Stimulated activated CD4-positive, alpha-beta T cell treated with anti-CD3 and anti-CD28 coated beads, Interleukin-2, amount 100 ng/mL, for 48 hours (primary cell): ENCODE results near the gene TRIM7.

ENCODE experiments used
- DNase-seq, 2 donors: peaks; one replicate each; pipeline ENCODE4 v3.0.0-alpha.2; 2020

TRIM7 gene

DNA sequence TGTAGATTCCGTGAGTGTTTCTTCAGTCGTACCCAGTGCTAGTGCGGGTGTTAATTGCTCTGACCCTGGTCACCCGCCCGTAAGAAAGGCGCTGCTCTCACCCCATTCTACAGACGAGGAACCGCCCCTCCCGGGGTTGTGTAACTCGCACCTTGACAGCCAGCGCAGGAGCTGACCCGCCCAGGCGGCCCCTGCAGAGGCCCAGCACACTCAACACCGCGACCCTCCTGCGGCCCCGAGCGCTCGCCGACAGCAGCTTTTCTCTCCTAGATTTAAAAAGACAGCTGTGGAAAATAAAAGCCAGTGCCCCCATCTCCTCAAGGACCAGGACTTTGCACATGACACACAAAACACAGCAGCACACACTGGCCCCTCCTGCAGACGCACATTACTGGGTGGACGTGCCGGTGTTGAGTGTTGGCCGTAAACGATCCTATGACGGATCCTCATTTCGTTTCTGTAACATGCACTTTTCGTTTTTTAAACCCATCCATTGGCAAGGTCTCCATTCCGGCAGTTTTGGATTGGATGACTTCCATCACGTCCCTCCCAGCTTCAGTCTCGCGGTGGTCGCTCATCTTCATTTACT, 34.7 kb downstream of the TRIM7 start:
- no peak for DNase-seq

DNA sequence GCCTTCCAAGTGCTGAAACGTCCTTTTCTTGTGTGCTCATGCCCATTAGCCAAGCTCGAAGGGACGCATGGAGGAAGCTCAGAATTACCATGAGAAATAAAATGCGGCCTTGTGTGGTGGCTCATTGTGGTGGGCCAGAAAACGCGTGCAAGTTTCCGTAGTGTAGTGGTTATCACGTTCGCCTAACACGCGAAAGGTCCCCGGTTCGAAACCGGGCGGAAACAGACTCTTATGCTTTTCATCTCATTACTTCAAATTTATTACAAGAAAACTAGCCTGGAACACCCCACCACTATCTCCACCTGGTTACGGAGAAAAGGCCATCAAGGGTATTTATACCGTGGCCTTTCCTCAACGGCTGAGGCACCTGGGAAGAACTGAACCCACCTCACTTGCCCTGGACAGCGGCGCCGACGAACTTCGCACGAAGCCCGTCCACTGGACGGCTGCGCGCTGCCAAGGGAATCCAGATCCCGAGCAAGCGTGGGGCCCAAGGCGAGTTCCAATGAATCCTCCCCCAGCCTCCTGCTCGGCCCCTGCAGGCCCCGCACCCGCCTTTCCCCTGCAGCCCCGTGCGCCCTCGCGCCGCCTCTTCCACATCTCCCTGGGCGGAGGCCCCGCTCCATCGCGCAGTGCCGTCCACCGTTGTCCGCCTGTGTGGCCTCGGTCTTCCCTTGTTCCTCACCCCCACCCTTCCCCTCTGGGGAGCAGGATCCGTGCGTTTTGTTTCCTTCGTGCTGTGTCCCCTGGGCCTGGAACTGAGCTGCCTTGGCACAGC, 35.3 kb downstream of the TRIM7 start:
- peak; percentile 88 for DNase-seq

DNA sequence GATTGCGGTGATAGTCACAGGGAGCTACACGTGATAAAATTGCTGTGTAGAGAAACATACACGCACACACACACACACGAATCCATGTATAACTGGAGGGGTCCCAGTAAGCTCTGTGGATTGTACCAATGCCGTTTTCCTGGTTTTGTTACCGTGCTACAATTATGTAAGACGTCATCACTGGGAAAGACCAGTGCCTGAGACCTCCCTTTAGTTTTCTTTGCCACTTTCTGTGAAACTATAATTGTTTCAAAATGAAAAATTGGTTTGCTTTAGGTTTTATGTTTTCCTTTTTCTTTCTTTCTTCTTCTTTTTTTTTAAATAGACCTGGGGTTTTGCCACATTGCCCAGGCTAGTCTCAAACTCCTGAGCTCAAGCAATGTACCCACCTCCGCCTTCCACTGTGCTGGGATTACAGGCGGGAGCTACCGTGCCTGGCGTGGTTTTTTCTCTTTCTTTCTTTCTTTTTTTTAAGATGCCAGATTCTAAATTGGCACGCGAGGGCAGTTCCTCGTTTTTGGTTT, 36.3 kb downstream of the TRIM7 start:
- no peak for DNase-seq

DNA sequence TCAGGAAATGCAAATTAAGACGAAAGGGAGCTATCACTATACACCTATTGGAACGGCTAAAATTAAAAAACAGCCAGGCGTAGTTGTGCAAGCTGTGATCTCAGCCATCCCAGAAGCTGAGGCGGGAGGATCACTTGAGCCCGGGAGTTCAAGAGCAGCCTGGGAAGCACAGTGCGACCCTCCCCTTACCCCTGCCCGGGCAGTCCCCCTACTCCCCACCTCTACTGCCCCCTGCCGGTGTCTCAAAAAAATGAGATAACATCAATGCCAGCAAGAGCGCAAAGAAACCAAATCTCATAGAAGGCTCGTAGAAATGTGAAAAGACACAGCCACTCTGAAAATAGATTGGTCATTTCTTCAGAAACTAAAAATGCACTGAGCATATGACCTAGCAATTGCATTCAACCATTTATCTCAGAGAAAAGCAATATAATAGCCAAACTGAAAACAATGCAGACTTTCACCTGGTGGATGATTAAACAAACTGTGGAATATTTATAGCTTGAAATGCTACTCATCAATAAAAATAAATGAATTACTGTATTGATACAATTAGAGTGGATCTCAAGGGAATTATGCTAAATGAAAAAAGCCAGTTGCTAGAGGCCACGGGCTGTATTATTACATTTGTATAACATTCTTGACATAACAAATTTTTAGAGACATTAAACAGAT, 37.0 kb downstream of the TRIM7 start:
- DNase-seq = peak in 1 of 2 donors; percentile 39

- DNase-seq = no peak
These were observed 37.9 kb downstream of the TRIM7 start for GRCh38 chr5:181166812-181167733.

DNA sequence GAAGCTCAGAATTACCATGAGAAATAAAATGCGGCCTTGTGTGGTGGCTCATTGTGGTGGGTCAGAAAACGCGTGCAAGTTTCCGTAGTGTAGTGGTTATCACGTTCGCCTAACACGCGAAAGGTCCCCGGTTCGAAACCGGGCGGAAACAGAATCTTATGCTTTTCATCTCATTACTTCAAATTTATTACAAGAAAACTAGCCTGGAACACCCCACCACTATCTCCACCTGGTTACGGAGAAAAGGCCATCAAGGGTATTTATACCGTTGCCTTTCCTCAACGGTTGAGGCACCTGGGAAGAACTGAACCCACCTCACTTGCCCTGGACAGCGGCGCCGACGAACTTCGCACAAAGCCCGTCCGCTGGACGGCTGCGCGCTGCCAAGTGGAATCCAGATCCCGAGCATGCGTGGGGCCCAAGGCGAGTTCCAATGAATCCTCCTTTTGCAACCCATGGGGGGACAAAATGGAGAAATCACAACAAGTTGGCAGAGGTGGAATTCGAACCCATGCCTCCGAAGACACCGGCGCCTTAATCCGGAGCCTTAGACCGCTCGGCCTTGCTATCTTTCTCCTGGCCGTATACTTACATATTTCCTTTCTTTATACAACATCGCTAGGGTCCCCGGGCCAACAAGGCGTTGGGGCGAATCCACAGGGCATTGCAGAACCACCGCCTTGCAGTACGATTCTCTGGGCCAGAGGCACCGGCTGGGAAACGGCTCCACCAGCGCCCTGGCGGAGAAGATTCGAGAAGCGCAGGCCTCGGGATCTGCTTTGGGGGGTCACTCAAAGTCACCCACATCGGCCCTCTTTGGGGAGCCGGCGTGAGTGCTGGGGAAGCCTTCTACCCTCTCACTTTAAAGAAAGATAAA, 40.7 kb downstream of the TRIM7 start:
- DNase-seq = no peak

DNA sequence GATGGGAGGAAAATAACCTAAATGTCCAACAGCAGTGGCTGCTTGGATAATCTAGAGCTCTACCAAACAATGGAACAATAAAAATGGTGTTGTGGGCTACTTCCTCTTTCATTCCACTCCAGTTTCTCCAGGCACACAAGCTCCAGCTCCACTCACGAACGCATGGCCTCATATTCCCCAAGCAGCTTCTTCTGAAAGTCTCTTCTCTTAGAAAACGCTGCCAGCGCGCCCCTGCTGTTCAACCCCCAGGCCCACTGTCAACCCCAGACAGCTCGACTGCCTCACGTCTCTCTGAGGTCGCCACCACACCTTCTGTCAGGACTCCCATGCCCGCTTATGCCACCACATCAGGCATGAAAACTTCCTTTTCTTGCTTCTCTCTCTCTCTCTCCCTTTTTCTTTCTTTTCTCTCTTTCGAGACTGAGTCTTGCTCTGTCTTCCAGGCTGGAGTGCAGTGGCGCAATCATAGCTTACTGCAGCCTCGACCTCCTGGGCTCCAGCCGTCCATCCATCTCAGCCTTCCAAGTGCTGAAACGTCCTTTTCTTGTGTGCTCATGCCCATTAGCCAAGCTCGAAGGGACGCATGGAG, 41.4 kb downstream of the TRIM7 start:
- no peak for DNase-seq

DNA sequence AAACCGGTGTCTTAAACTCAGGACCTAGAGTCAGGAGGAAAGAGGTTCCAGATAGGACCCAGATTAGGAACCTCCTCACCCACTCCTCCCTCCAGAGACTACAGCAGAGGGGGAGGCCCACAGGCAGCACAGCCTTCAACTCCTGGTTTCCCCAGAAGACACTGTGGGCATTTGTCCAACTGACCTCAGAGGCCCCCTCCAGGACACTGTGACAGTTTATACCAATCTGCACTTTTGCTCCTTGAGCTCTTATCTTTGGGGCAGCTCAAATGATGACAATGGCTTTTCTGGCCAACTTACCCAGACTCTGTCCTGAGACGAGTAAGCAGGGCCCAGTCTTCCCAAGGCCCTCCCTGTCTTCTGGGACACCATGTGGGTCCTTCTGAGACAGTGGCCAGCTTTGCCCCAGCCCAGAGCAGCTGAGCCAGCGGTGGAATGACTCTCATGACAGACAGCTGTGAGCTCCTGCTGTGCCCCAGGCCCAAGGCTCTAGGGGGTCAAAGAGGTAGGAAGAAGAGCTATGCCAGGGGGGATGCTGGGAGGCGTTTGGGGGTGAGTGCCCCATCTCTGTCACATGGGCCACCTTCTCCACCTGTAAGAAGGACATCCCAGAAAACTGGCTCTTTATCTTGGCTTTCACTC, 43.3 kb downstream of the TRIM7 start:
- DNase-seq = no peak

- DNase-seq = peak in 1 of 2 donors; percentile 58
These were observed 44.1 kb downstream of the TRIM7 start for GRCh38 chr5:181160755-181161533.

- DNase-seq = peak; percentile 64 to 72
These were observed 44.7 kb downstream of the TRIM7 start for GRCh38 chr5:181160152-181160754.

DNA sequence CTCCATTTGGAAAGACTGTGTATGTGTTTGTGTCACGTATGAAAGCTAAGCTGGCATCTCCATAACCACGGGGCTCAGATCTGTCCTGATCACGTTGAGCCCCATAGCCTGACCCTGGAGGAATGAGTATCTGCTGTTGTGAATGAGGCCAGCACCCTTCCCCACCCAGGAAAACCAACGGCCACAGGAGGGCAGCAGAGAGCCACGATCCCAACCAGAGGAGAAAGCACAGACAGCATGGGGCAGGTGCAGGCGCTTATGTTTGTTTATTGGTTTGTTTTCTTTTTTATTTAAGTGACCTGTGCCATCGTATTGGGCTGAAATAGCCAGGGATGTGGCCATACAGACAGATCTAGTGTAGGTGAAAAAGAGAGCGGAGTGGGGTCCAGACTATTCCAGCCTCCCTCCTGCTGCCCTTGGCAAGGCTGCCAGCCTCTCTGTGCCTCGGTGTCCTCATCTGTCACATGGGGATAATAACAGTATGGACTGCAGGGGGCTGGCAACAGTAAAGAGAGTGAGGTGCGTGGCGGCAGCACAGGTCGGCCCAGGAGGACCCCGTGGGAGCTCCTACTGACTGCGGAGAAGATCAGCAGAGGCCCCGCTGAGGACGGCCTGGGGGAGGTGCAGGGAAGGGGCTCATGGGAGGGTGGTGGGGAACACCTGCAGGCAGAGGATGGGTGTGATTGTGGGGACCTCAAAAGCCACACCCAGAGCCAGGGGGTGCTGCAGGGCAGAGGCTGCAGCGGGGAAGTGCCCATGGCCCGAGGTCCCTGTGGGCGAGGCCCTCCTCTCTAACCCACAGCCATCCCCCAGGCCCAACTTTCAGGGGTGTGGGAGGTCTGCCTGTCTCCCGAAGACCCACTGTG, 45.5 kb downstream of the TRIM7 start:
- peak; percentile 95 to 98 for DNase-seq

- DNase-seq = no peak
These were observed 46.1 kb downstream of the TRIM7 start for GRCh38 chr5:181158869-181159268.

GRCh38 chr5:181156758-181157157, 48.2 kb downstream of the TRIM7 start:
- DNase-seq = no peak

GRCh38 chr5:181153814-181154213, 51.2 kb downstream of the TRIM7 start:
- DNase-seq = no peak

GRCh38 chr5:181152406-181152805, 52.6 kb downstream of the TRIM7 start:
- no peak for DNase-seq

- no peak for DNase-seq
These were observed 53.9 kb downstream of the TRIM7 start for GRCh38 chr5:181151146-181151545.

- no peak for DNase-seq
These were observed 54.9 kb downstream of the TRIM7 start for GRCh38 chr5:181149806-181150733.
